Mucosa of descending colon (tissue), 3 donors: ENCODE data around the gene C3orf20. TPM values are rescaled to one million over a fixed set of nuclear protein-coding genes. Genes with fewer than 3 reads are reported as not detected.

Experiments
- ATAC-seq: fragments of 200-7000 bp; cut with Tn5 transposase; one replicate; pipeline ENCODE4 v1.9.1; 2020; ENCODE audit warnings: mild to moderate bottlenecking, moderate library complexity
- DNase-seq, 3 donors: peaks; one replicate each; pipeline ENCODE4 v3.0.0-alpha.2; 2020
- H3K36me3 ChIP-seq: fragments of 200-600 bp; one replicate; pipeline ENCODE4 v1.8.0; 2021; ENCODE audit warnings: low read depth, mild to moderate bottlenecking
- H3K4me1 ChIP-seq: fragments of 200-600 bp; one replicate; pipeline ENCODE4 v1.8.0; 2021; ENCODE audit warnings: low read depth, mild to moderate bottlenecking
- H3K4me3 ChIP-seq: fragments of 200-600 bp; one replicate; pipeline ENCODE4 v1.8.0; 2021; ENCODE audit warnings: mild to moderate bottlenecking
- H3K9me3 ChIP-seq: fragments of 200-600 bp; one replicate; pipeline ENCODE4 v1.8.0; 2021; ENCODE audit warnings: mild to moderate bottlenecking
- intact Hi-C, 2 donors: fragments of 100-400 bp; cut with DNase I in 1 of 2; cut with micrococcal nuclease in 1 of 2; formaldehyde crosslinking; loops; one replicate each; pipeline versions ENCODE4 v1.11.0 to v1.11.1; 2022; cut with DNase I, micrococcal nuclease
- total RNA-seq, 3 donors: library from RNA; stranded (reverse); fragmentation: NEBNext Ultra II Directional in 2 of 3; extraction: Animal tissue kit (Norgen Biotek cat#: 25700) in 2 of 3; gene quantifications; one replicate each; pipeline versions ENCODE4 v1.2.1 to v1.2.4, GENCODE V29; 2021 to 2023
- TF ChIP-seq, protein P1 (sequence below): fragments of 200-600 bp; IDR thresholded peaks from one replicate; pipeline ENCODE4 v1.8.0; 2022; ENCODE audit warnings: antibody characterized with exemption, mild to moderate bottlenecking
- donor health status: DM: no; HTN: no; CAD: no; lungs with moderate emphysema.
- donor health status: DM: no; HTN: no; CAD: no.
- donor health status: DM: no; HTN: yes; CAD: no.

The C3orf20 gene
- total RNA-seq, 3 donors from 2014 or later = not detected

DNA sequence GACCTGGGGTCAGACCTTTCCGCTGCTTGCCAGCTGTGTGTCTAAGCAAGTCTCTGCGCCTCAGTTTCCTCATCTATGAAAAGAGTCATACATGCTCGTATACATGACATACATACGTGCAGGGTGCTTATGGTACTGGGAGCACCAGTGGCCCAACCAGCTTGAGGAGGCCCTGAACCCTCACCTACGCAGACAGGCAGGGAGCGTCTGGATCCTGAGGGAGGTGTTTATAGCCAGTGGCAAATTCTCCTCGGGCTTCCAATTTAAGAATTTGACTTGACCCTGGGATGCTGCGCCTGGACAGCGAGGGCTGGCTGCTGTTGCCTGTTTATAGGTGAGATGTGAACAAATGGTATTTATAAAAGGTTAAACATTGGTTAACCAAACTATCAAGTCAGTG, 126.1 kb downstream of the C3orf20 start:
- TF ChIP-seq, protein P1, sequence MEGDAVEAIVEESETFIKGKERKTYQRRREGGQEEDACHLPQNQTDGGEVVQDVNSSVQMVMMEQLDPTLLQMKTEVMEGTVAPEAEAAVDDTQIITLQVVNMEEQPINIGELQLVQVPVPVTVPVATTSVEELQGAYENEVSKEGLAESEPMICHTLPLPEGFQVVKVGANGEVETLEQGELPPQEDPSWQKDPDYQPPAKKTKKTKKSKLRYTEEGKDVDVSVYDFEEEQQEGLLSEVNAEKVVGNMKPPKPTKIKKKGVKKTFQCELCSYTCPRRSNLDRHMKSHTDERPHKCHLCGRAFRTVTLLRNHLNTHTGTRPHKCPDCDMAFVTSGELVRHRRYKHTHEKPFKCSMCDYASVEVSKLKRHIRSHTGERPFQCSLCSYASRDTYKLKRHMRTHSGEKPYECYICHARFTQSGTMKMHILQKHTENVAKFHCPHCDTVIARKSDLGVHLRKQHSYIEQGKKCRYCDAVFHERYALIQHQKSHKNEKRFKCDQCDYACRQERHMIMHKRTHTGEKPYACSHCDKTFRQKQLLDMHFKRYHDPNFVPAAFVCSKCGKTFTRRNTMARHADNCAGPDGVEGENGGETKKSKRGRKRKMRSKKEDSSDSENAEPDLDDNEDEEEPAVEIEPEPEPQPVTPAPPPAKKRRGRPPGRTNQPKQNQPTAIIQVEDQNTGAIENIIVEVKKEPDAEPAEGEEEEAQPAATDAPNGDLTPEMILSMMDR = no peak
- H3K4me3 ChIP-seq = no peak overlapping the region
- DNase-seq (no peak), ATAC-seq (no peak)
- intact Hi-C loops = no loop called here
- H3K9me3 ChIP-seq = no peaks in the 10 kb centered on the region
- no peaks in the 10 kb centered on the region for H3K36me3 ChIP-seq
- H3K4me1 ChIP-seq = peaks cover 28% of the 10 kb centered on the region

DNA sequence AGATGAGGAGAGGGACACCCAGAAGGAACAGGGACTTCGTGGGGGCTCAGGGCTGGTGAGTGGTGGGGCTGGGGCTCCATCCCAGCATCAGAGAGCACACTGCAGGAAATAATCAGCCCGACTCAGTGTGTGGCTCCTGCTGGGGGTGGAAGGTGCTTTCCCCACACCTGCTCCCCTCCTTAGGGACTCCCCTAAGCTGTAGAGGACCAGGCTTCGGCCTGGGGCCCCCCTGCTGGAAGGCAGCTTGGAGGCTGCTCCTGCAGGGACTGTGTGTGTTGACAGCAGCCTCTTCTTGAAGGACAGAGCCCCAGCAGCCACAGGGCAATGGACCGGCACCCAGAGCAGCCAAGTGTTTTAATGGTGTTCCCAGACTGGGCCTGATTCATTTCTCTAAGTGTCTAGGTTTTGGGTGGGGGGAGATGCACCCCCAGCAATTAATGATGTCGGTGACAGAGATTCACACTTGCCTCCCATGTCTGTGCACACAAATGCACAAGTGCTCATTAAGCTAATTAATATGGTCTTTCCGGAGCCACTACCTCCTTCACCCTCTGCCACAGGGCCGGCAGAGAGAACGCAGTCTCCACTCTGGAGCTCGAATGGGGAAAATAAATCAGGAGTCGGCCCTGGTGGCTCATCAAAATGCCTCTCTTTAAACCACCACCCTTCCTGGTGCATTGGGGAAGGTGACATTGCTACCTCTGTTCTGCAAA, 126.9 kb downstream of the C3orf20 start:
- DNase-seq (no peak), ATAC-seq (no peak)
- Histone ChIP-seq H3K4me3 (no peak overlapping the region), H3K4me1 (peaks cover 28% of the 10 kb centered on the region), H3K36me3 (no peaks in the 10 kb centered on the region), H3K9me3 (no peaks in the 10 kb centered on the region)
- TF ChIP-seq, protein P1 = no peak
- intact Hi-C loops = no loop called here

DNA sequence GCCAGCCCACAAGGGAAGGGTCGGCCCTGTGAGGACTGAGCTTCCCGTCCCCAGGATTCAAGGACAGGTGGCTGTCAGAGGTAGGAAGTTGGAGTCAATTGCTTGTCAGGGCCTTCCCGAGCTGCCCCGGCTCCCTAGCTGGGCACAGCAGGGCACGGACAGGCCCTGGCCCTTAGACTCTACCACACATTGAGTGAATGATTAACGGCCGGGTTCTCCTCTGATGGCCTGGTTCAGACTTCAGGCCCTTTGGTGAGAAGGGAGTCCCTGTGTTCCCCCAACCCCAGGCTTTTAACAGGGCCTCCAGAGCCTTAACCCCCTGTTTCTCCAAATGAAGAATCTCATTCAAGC, 127.4 kb downstream of the C3orf20 start:
- ATAC-seq (peak; percentile 50), DNase-seq (peak in 1 of 3 donors; percentile 52)
- intact Hi-C loops = no loop called here

DNA sequence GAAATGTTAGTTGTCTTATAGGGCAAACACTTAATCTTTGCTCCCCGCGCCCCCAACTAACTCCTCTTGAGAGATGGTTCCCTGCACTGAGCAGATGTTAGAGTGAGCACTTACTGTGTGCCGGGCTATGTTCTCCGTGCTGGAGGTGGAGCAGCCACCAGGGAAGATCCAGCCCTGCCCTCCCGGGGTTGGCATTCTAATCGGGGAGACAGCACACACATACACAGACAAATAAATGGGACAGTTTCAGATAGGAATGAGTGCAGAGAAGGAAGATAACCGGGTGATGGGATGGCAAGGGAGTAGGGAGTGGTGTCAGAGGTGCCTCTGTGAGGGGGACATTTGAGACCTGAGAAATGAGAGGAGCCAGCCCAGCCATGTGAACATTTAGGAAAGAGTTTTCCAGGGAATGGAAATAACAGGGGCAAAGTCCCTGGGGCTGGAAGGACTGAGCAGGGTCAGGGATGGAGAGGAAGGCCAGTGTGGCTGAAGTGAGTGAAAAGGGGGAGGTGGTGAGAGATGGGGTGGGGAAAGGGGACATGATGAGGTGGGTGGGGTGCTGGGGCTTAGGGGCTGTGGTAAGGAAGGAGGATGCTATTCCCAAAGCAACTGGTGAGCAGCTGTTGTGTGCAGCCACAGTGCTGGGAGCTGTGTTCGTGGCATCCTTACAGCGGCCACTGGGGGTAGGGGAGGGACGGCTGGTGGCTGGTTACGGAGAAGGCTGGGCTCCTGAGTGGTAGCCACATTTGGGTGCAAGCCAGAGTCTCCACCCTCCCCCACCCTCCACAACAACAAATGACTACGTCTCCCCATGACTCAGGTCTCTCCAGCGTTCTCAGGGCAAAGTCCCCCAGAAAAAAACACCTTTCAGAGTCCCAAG, 128.4 kb downstream of the C3orf20 start:
- TF ChIP-seq, protein P1 = no peak
- DNase-seq = peak in 2 of 3 donors; percentile 57 to 75
- Histone ChIP-seq H3K9me3 (no peaks in the 10 kb centered on the region), H3K36me3 (no peaks in the 10 kb centered on the region), H3K4me3 (no peak overlapping the region), H3K4me1 (peaks cover 28% of the 10 kb centered on the region)
- intact Hi-C loops = no loop called here
- ATAC-seq = peak; percentile 77

More for the DNA sequence above, 127.4 kb downstream of the C3orf20 start:
- Histone ChIP-seq H3K36me3 (no peaks in the 10 kb centered on the region), H3K4me1 (peaks cover 28% of the 10 kb centered on the region), H3K9me3 (no peaks in the 10 kb centered on the region), H3K4me3 (no peak overlapping the region)
- TF ChIP-seq, protein P1 = no peak

DNA sequence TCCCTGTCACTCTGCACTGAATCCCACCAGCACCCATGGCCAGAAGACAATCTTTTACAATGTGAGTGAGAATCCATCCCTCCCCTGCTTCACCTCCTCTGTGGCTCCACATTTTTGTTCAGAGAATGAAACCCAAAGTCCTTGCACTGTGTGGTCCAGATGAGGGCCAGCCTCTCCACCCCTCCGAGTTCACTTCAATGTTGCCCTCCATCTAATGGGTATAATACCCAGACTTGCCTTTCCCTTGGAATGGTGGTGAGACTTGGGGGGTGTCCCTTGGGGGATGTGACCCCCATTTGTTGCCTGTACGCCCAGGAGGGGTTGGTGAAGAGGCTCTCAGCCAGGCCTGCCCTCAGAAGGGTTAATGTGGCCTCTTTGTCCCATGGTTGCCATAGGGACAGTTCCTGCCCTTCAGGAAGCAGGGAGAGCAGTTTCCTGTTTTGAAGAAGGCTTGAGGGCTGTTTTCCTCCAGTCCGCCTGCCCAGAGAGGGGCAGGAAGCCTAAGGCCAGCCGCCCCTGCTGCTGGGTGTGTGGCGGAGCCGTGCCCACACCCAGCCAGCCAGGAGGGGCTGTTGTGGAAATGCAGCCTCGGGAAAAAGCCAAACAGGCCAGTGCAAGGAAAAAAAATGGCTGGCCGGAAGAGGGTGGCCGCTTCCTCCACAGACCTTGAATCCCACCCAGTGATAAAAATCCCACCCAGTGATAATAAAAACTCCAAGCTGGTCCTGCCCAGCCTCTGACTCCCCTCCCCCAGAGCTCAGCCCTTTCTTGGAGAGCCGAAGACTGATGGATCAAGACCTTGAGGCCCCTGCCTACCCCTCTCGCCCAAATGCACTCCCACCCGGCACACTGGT, 129.3 kb downstream of the C3orf20 start:
- Histone ChIP-seq H3K4me3 (no peak overlapping the region), H3K4me1 (peaks cover 25% of the 10 kb centered on the region), H3K36me3 (no peaks in the 10 kb centered on the region), H3K9me3 (no peaks in the 10 kb centered on the region)
- ATAC-seq (peak; percentile 22), DNase-seq (no peak)
- TF ChIP-seq, protein P1 = no peak
- intact Hi-C loops = no loop called here
